Spleen (tissue), 7 donors: ENCODE results near the gene DLG1.

Experiments used
- POLR2A ChIP-seq, 3 donors: fragments of 450-650 bp; IDR thresholded peaks; one replicate each; pipeline ENCODE4 v1.5.1; 2017; ENCODE audit warnings: antibody characterized with exemption in 3 of 3, mild to moderate bottlenecking in 1 of 3
- POLR2AphosphoS5 ChIP-seq, 3 donors: sonication (generic); formaldehyde crosslinking; IDR thresholded peaks; one replicate each; pipeline ENCODE4 v1.5.1; 2017; ENCODE audit warnings: antibody characterized with exemption in 3 of 3
- TF ChIP-seq, protein P1 (sequence below), 11 experiments: fragments of 200-600 bp in 7 of 11; fragments of 450-650 bp in 4 of 11; sonication (generic) in 4 of 11; IDR thresholded peaks in 8 of 11; conservative IDR thresholded peaks in 3 of 11; 1 replicate in 7 of 11; 2 replicates in 4 of 11; pipeline versions ENCODE4 v1.4.0 to v1.8.0; 2016 to 2021; ENCODE audit warnings: antibody characterized with exemption in 11 of 11, inconsistent platforms in 4 of 11, mild to moderate bottlenecking in 1 of 11
- donor health status: DM: no; HTN: no; CAD: no; lungs with moderate emphysema.
- donor health status: DM: no; HTN: no; CAD: no.
- donor health status: DM: no; HTN: no; CAD: no.

DNA sequence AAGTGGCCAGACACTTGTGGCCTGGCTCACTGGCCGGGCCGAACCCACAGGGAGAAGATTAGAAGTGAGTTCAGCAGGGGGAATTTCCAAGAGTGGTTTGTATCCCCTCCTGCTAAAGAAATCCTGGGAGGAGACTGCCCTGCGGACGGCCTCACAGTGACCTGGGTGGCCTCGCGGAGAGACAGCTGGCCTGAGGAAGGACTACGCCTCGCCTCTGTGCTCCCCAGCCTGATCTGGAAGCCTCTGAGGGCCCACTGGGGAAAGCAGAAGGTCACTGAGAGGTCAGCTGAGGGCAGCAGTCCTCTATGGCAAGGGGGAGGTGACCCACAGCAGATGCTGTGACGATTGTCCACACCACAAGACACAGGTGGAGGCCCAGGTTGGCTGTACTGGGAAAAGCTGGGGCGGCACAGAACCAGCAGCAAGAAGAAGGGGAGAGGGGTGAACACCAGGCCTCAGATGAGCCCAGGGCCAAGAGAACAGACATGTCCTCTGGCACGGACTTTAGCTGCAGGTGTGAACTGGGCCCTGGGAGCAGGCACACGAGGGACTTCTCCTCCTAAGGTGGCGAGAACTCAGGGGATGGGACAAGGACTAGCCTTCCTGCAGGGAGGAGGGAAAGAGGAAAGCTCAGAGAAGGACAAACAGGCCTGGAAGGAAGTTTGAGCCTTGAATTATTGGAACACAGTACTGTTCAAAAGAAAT, 37.2 kb upstream of the DLG1 start:
- TF ChIP-seq, protein P1, sequence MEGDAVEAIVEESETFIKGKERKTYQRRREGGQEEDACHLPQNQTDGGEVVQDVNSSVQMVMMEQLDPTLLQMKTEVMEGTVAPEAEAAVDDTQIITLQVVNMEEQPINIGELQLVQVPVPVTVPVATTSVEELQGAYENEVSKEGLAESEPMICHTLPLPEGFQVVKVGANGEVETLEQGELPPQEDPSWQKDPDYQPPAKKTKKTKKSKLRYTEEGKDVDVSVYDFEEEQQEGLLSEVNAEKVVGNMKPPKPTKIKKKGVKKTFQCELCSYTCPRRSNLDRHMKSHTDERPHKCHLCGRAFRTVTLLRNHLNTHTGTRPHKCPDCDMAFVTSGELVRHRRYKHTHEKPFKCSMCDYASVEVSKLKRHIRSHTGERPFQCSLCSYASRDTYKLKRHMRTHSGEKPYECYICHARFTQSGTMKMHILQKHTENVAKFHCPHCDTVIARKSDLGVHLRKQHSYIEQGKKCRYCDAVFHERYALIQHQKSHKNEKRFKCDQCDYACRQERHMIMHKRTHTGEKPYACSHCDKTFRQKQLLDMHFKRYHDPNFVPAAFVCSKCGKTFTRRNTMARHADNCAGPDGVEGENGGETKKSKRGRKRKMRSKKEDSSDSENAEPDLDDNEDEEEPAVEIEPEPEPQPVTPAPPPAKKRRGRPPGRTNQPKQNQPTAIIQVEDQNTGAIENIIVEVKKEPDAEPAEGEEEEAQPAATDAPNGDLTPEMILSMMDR (IDR thresholded peaks at IDR 0.05 in 8 of 11, conservative IDR thresholded peaks at IDR 0.05 in 3 of 11) = no peak
- TF ChIP-seq POLR2A (IDR thresholded peaks at IDR 0.05) (no peak), POLR2AphosphoS5 (IDR thresholded peaks at IDR 0.05) (no peak)
